GM12873 (cell line): ENCODE data around the gene IRF2BP2.

Experiments used
- TF ChIP-seq, protein P1 (sequence below): IDR thresholded peaks from 2 replicates; pipeline ENCODE4 v1.5.1; 2012; ENCODE audit warnings: low read depth, mild to moderate bottlenecking, moderate library complexity, low read length, control low read depth; ENCODE audit not compliant: insufficient read depth; ENCODE audit errors: missing control alignments

Gene IRF2BP2

DNA sequence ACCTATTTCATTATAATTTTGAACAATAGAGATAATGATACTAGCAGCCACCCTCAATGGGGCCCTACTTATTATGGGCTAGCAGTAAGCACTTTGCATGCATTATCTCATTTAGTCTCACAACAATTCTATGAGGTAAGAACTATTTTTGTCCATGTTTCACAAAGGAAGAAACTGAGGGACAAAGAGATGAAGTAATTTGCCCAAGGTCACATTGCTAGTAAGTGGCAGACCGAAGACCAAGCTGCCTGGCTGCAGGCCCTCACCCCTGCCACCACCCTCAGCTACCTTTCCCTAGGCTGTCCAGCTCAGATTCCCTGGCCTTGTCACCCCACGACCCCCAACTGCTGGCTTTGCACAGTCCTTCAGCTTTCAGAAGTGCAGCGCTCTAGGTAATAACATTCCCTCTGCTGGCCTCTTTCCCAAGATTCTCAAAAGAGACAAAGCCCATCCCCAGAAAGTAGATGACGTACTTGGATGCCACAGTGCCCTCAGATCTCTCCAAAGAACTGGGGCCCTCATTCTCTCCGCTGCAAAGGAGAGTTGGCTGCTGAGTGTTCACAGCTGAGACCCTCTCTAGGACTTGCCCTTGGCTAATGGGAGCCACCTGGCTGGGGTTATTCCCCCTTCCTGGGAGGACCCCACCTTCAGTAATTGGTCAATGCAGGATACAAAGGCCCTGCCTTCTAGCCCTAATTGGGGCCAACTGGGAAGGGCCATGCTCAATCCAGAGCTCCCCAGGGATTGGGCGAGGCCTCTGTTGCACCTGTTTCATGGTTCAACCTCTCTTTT lies 39.5 kb downstream of the IRF2BP2 start:
- TF ChIP-seq, protein P1, sequence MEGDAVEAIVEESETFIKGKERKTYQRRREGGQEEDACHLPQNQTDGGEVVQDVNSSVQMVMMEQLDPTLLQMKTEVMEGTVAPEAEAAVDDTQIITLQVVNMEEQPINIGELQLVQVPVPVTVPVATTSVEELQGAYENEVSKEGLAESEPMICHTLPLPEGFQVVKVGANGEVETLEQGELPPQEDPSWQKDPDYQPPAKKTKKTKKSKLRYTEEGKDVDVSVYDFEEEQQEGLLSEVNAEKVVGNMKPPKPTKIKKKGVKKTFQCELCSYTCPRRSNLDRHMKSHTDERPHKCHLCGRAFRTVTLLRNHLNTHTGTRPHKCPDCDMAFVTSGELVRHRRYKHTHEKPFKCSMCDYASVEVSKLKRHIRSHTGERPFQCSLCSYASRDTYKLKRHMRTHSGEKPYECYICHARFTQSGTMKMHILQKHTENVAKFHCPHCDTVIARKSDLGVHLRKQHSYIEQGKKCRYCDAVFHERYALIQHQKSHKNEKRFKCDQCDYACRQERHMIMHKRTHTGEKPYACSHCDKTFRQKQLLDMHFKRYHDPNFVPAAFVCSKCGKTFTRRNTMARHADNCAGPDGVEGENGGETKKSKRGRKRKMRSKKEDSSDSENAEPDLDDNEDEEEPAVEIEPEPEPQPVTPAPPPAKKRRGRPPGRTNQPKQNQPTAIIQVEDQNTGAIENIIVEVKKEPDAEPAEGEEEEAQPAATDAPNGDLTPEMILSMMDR: no peak

DNA sequence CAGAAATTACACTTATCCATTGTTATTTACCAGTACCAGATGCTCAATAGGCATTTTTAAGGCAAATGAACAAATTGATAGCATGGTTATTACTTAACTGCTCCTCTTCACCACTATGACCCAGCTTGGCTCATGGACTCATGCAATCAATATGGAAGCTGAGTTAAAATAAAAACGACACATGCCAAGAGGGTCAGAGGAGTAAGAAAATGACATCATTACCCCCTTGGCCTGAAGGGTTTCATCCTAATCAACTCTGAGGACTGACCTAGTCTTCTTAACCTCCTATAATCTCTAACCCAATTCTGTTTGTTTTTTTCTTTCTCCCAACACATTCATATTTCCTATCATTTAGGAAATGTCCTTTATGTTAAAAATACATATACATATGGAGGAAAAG lies 41.6 kb downstream of the IRF2BP2 start:
- TF ChIP-seq, protein P1: no peak

DNA sequence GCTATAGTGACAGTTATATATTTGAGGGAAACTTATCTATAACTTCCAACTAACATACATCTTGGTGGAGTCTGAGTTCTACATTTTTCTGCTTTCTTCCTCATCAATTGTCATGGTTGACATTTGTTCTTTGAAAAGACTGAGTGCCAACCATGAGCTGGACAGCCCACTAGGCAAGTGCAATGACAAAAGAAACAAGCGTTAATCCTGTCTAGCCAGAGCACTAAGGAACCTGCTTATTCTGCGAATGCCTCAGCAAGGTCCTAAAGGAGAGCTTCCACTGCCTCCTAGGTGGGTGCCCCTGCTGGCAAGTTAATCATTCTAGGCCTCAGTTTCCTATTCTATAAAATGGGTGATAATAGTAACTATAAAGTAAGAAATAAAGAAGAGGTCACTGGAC lies 44.8 kb downstream of the IRF2BP2 start:
- TF ChIP-seq, protein P1: no peak

DNA sequence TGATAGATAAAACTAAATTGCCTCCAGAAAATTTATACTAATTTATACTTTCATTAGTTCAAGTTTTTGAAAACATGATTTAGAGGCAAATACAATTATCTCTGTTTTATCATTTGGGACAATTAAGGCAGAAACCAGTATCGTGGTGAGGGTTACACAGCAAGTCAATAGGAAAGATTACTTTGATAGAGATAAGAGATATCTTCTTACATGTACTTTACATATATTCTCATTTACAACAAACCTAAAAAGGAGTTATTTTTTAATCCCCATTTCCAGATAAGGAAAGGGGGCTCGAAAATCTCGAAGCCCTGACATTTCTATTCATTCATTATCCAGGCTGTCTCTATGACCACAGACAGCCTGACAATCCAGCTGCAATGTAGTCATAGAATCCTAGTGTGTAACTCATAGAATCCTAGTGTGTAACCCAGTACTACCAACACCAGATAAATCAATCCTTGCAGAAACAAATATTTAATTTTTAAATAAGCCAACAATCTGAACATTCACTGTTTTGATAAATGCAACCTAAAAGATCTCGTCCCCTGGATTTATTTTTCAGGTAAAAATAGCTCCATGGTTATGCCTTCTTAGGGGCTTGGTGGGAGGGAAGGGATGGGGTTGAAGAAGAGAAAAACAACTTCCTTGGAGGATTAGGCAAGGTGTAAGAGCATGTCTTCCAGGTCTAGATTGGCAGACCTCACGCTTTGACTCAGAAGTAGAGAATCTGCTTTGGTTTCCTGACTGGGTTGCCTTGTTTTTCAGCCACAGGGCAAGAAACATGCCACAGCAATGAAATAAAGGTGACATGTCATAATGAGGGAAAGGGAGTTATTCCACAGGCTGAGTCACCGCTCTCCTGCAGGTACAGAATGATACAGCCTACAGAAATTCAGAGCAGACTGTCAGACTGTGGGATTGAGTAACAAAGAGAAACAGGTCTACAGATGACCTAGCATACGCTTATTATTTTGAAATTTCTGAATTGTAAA lies 45.6 kb downstream of the IRF2BP2 start:
- TF ChIP-seq, protein P1: no peak

DNA sequence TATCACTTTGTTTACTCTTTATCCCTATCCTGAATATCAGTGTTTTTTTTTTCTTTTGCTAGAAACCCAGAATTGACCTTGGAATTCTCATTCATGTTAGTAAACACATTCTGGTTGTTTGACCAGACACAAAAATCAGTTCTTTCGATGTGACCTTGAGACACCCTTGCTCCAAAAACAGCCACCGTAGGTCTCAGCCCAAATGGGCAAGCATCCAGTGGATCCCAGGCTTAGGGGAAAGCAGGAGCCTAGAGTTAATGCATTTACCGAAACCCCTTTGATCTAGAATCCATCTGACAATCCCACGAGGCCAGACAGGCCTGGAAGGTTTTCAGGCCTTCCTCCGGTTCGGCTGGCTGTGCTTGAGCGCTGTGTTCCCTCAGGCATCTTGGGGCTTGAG lies 47.6 kb downstream of the IRF2BP2 start:
- TF ChIP-seq, protein P1: no peak

DNA sequence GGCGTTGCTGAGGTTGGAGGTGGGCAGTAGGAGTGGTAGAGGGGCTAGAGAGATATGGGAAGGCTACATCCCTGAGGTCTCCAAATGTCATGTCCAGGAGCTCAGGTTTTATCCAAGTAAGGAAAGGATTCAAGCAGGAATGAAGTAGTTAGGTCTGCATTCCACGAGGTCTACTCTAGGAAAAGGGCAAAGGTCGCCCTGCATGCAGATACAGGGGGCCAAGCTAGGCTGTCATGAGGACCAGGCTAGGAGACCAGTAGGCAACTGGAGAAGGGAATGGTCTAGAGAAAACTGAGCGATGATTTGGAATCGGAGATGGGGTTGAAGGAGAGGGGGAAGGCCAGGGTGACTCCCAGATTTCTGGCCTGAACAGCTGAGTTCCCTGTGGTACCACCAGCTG lies 48.7 kb downstream of the IRF2BP2 start:
- TF ChIP-seq, protein P1: no peak

DNA sequence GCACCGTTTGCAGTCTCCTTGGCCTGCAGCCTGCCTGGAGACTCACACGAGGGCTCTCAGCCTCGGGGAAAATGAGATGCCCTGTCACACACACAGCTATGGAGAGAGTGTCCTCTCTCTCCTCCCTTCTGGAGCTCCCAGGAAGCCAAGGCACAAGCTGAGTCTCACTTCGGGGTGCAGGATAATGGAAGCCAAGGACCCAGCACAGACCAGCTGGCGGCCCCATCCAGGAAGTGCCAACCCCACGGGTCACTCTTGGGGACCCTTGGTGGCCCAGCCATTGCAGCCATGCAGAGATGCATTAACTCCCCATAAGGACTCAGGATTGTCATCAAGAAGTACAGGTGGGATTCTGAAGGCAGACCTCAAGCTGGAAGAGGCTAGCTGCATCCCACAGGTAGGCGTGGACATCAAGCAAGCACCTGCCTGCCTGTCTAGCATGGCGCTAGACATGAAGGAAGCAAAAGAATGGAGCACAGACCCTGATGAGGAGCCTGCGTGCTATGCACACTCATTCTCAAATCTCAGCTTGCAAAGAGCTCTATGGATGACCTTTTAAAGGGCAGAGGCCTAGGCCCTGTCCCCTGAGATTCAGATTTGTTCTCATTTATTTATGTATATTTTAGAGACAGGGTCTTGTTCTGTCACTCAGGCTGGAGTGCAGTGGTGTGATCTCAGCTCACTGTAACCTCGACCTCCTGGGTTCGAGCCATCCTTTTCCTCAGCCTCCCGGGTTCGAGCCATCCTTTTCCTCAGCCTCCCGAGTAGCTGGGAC lies 49.9 kb downstream of the IRF2BP2 start:
- TF ChIP-seq, protein P1: no peak
